Measurements from ENCODE around the gene PIK3CD. TPM values are rescaled to one million over a fixed set of nuclear protein-coding genes. Genes with fewer than 3 reads are reported as not detected.
A peak's percentile ranks its signal among the peaks of the same experiment; 100 is the strongest.

Gene PIK3CD
- total and polyA plus RNA-seq, 8 donors = 2.8 to 74.1 (median 5.4) TPM

GRCh38 chr1:9654051-9654833 is 2.7 kb downstream of the PIK3CD start:
- Histone ChIP-seq H3K27me3 (peaks cover 0 to 51% (median 39%) of the 10 kb centered on the region in 3 donors), H3K36me3 (no peaks in the 10 kb centered on the region), H3K27ac (peak overlapping the region in 2 of 5 donors; percentile 80 to 87), H3K4me3 (peak overlapping the region; percentile 2 to 62 (median 38)), H3K4me1 (peaks cover 15 to 33% (median 19%) of the 10 kb centered on the region in 4 donors), H3K9me3 (no peaks in the 10 kb centered on the region)
- TF ChIP-seq POLR2AphosphoS5 (IDR thresholded peaks at IDR 0.05) = no peak
- TF ChIP-seq EP300 (IDR thresholded peaks at IDR 0.05) = no peak
- TF ChIP-seq POLR2A (IDR thresholded peaks at IDR 0.05) = no peak
- no peak for TF ChIP-seq CTCF (IDR thresholded peaks at IDR 0.05)
- intact Hi-C loops (cut with DNase I; ENCODE audit: low total_unique reads) = no loop called here
- WGBS, 5 donors = 63 to 70% (median 68%) methylated on average over 25 of the region's 25 CpGs
- DNase-seq = peak in 1 of 2 donors; percentile 32

- H3K36me3 ChIP-seq = no peaks in the 10 kb centered on the region
- TF ChIP-seq POLR2A (IDR thresholded peaks at IDR 0.05) (no peak), EP300 (IDR thresholded peaks at IDR 0.05) (no peak), POLR2AphosphoS5 (IDR thresholded peaks at IDR 0.05) (no peak), CTCF (IDR thresholded peaks at IDR 0.05) (no peak)
- peaks cover 0 to 43% (median 39%) of the 10 kb centered on the region in 3 donors for H3K27me3 ChIP-seq
- H3K4me3 ChIP-seq = peak overlapping the region in 3 of 4 donors; percentile 15 to 62 (median 62)
- intact Hi-C loops (cut with DNase I; ENCODE audit: low total_unique reads) = no loop called here
- peak overlapping the region in 2 of 5 donors; percentile 80 to 87 for H3K27ac ChIP-seq
- 58 to 68% (median 64%) methylated on average over 16 of the region's 16 CpGs for WGBS, 5 donors
- DNase-seq = no peak
- H3K9me3 ChIP-seq = no peaks in the 10 kb centered on the region
- H3K4me1 ChIP-seq = peaks cover 15 to 33% (median 19%) of the 10 kb centered on the region in 4 donors
Observed at GRCh38 chr1:9654834-9655723, 3.5 kb downstream of the PIK3CD start.

- TF ChIP-seq POLR2A (IDR thresholded peaks at IDR 0.05) (no peak), EP300 (IDR thresholded peaks at IDR 0.05) (no peak), POLR2AphosphoS5 (IDR thresholded peaks at IDR 0.05) (no peak), CTCF (IDR thresholded peaks at IDR 0.05) (no peak)
- Histone ChIP-seq H3K27me3 (peaks cover 0 to 35% (median 33%) of the 10 kb centered on the region in 3 donors), H3K27ac (no peak overlapping the region), H3K4me1 (peaks cover 15 to 29% (median 19%) of the 10 kb centered on the region in 4 donors), H3K9me3 (no peaks in the 10 kb centered on the region), H3K4me3 (no peak overlapping the region), H3K36me3 (no peaks in the 10 kb centered on the region)
- intact Hi-C loops (cut with DNase I; ENCODE audit: low total_unique reads) = no loop called here
- DNase-seq = no peak
- 81 to 84% (median 83%) methylated on average over 10 to 11 of the region's 11 CpGs for WGBS, 5 donors
Observed at GRCh38 chr1:9655836-9656235, 4.3 kb downstream of the PIK3CD start.

- Histone ChIP-seq H3K27me3 (peaks cover 0 to 18% (median 15%) of the 10 kb centered on the region in 3 donors), H3K4me1 (peaks cover under 1 to 12% (median 4%) of the 10 kb centered on the region in 4 donors), H3K9me3 (no peaks in the 10 kb centered on the region), H3K4me3 (no peak overlapping the region), H3K36me3 (no peaks in the 10 kb centered on the region), H3K27ac (no peak overlapping the region)
- no peak for TF ChIP-seq EP300 (IDR thresholded peaks at IDR 0.05)
- no peak for TF ChIP-seq POLR2AphosphoS5 (IDR thresholded peaks at IDR 0.05)
- no peak for TF ChIP-seq POLR2A (IDR thresholded peaks at IDR 0.05)
- TF ChIP-seq CTCF (IDR thresholded peaks at IDR 0.05) = no peak
- DNase-seq = no peak
- 45 to 71% (median 59%) methylated on average over 2 of the region's 2 CpGs for WGBS, 5 donors
- intact Hi-C loops (cut with DNase I; ENCODE audit: low total_unique reads) = no loop called here
Observed at GRCh38 chr1:9657521-9658032, 6.0 kb downstream of the PIK3CD start.
